IMR-90 (cell line): ENCODE data around the gene PPP3CA. TPM values are rescaled to one million over a fixed set of nuclear protein-coding genes. Genes with fewer than 3 reads are reported as not detected.

ENCODE experiments used
- ATAC-seq: fragments of 200-7000 bp; cut with Tn5 transposase; 2 replicates; pipeline ENCODE4 v1.9.1; 2020; ENCODE audit warnings: low read depth, mild to moderate bottlenecking, moderate library complexity
- BruUV-seq: library from RNA; stranded (reverse); fragments of 400-500 nt; replicated peaks from 2 replicates; lab custom pipeline; 2021; lab: Mats Ljungman, UMichigan
- CTCF ChIA-PET: fragments of 300-600 bp; formaldehyde crosslinking; extraction: SDS; loops from one replicate; lab custom pipeline; 2021; ENCODE audit warnings: antibody characterized with exemption; lab: Yijun Ruan, JAX
- POLR2A ChIA-PET: fragments of 300-600 bp; sonication (Branson Sonifier 250); formaldehyde crosslinking; loops from one replicate; lab custom pipeline; 2022; ENCODE audit warnings: antibody characterized with exemption; ENCODE audit not compliant: unreplicated experiment; lab: Charles Lee
- DNase-seq: peaks from one replicate; pipeline ENCODE4 v3.0.0; 2013
- H2AFZ ChIP-seq: replicated peaks from 2 replicates; pipeline ENCODE3; 2013; ENCODE audit warnings: low read length, mild to moderate bottlenecking; ENCODE audit not compliant: poor library complexity
- H2AK5ac ChIP-seq: 2 replicates; pipeline ENCODE4 v1.6.1; 2013; ENCODE audit warnings: low read depth, low read length, inconsistent platforms
- H2AK9ac ChIP-seq: replicated peaks from 2 replicates; pipeline ENCODE3; 2013; ENCODE audit warnings: mild to moderate bottlenecking, low read depth, low read length, moderate library complexity; ENCODE audit not compliant: poor library complexity
- H2BK120ac ChIP-seq: 2 replicates; pipeline ENCODE4 v1.6.1; 2013; ENCODE audit warnings: low read depth, low read length, inconsistent platforms
- H2BK15ac ChIP-seq: 3 replicates; pipeline ENCODE4 v1.6.1; 2013; ENCODE audit warnings: low read depth, low read length, inconsistent platforms
- H2BK20ac ChIP-seq: 2 replicates; pipeline ENCODE4 v1.6.1; 2013; ENCODE audit warnings: low read depth, mild to moderate bottlenecking, inconsistent platforms, low read length, moderate library complexity
- H2BK5ac ChIP-seq: 2 replicates; pipeline ENCODE4 v1.6.1; 2013; ENCODE audit warnings: mild to moderate bottlenecking, low read depth, low read length, inconsistent platforms; ENCODE audit not compliant: poor library complexity, severe bottlenecking
- H3K14ac ChIP-seq: replicated peaks from 2 replicates; pipeline ENCODE4 v1.6.1; 2013; ENCODE audit warnings: low read depth, low read length, inconsistent platforms
- H3K18ac ChIP-seq: 2 replicates; pipeline ENCODE4 v1.6.1; 2013; ENCODE audit warnings: low read depth, low read length, control low read depth
- H3K23ac ChIP-seq: 2 replicates; pipeline ENCODE4 v1.6.1; 2013; ENCODE audit warnings: low read depth, low read length, inconsistent platforms
- H3K27ac ChIP-seq: 2 replicates; pipeline ENCODE4 v1.5.1; 2013; ENCODE audit warnings: mild to moderate bottlenecking, control low read depth, low read length; ENCODE audit not compliant: insufficient read depth
- H3K27me3 ChIP-seq: 2 replicates; pipeline ENCODE4 v1.6.1; 2013; ENCODE audit warnings: low read length; ENCODE audit not compliant: control insufficient read depth, insufficient read depth
- H3K36me3 ChIP-seq: 2 replicates; pipeline ENCODE4 v1.6.1; 2013; ENCODE audit warnings: low read length, mixed read lengths; ENCODE audit not compliant: control insufficient read depth, insufficient read depth
- H3K4ac ChIP-seq: 2 replicates; pipeline ENCODE4 v1.6.1; 2013; ENCODE audit warnings: low read depth, low read length, inconsistent platforms
- H3K4me1 ChIP-seq: 2 replicates; pipeline ENCODE4 v1.6.1; 2013; ENCODE audit warnings: low read length, mixed read lengths; ENCODE audit not compliant: control insufficient read depth, insufficient read depth
- H3K4me2 ChIP-seq: 2 replicates; pipeline ENCODE4 v1.6.1; 2013; ENCODE audit warnings: low read depth, mild to moderate bottlenecking, control low read depth, low read length, moderate library complexity
- H3K4me3 ChIP-seq: 2 replicates; pipeline ENCODE4 v1.5.1; 2013; ENCODE audit warnings: low read depth, mild to moderate bottlenecking, control low read depth, low read length, moderate library complexity; ENCODE audit not compliant: insufficient read depth
- H3K56ac ChIP-seq: 2 replicates; pipeline ENCODE4 v1.6.1; 2013; ENCODE audit warnings: low read length, inconsistent platforms; ENCODE audit not compliant: insufficient read depth; ENCODE audit errors: extremely low read depth
- H3K79me1 ChIP-seq, 2 experiments: 2 replicates each; pipeline ENCODE4 v1.6.1; 2013; ENCODE audit warnings: low read length in 2 of 2, inconsistent platforms in 1 of 2, low read depth in 1 of 2
- H3K9ac ChIP-seq: 2 replicates; pipeline ENCODE4 v1.6.1; 2013; ENCODE audit warnings: low read depth, low read length, control low read depth
- H3K9me1 ChIP-seq: 2 replicates; pipeline ENCODE4 v1.6.1; 2013; ENCODE audit warnings: low read length, inconsistent platforms; ENCODE audit not compliant: insufficient read depth
- H3K9me3 ChIP-seq: 2 replicates; pipeline ENCODE4 v1.6.1; 2013; ENCODE audit warnings: low read length; ENCODE audit not compliant: control insufficient read depth, insufficient read depth
- H4K20me1 ChIP-seq: 2 replicates; pipeline ENCODE4 v1.6.1; 2013; ENCODE audit warnings: low read length, inconsistent platforms; ENCODE audit not compliant: insufficient read depth
- H4K5ac ChIP-seq: 2 replicates; pipeline ENCODE4 v1.6.1; 2013; ENCODE audit warnings: mild to moderate bottlenecking, low read depth, low read length, control low read depth
- H4K8ac ChIP-seq, 2 experiments: 2 replicates each; pipeline ENCODE4 v1.6.1; 2013; ENCODE audit warnings: low read depth in 2 of 2, low read length in 2 of 2, control low read depth in 1 of 2, inconsistent platforms in 1 of 2
- H4K91ac ChIP-seq: 2 replicates; pipeline ENCODE4 v1.6.1; 2013; ENCODE audit warnings: low read depth, low read length, inconsistent platforms; ENCODE audit not compliant: insufficient read depth
- BHLHE40 ChIP-seq: fragments of 150-350 bp; IDR thresholded peaks from 2 replicates; pipeline ENCODE4 v1.6.1; 2016; ENCODE audit warnings: mild to moderate bottlenecking, low read depth, low read length
- CEBPB ChIP-seq: IDR thresholded peaks from 2 replicates; pipeline ENCODE4 v1.6.1; 2012; ENCODE audit warnings: low read depth, low read length, improper control_type of control experiment
- CHD1 ChIP-seq: IDR thresholded peaks from 2 replicates; pipeline ENCODE4 v1.6.1; 2012; ENCODE audit warnings: low read depth, low read length, improper control_type of control experiment
- CTCF ChIP-seq: conservative IDR thresholded peaks from 2 replicates; pipeline ENCODE4 v1.5.1; 2012; ENCODE audit warnings: mild to moderate bottlenecking, low read depth, low read length, improper control_type of control experiment
- ELK1 ChIP-seq: fragments of 150-350 bp; IDR thresholded peaks from 2 replicates; pipeline ENCODE4 v1.6.1; 2016; ENCODE audit warnings: low read depth, mild to moderate bottlenecking, low read length, moderate library complexity, borderline replicate concordance
- FOS ChIP-seq: fragments of 150-350 bp; IDR thresholded peaks from 2 replicates; pipeline ENCODE4 v1.6.1; 2016; ENCODE audit warnings: low read depth, low read length
- MAFK ChIP-seq: IDR thresholded peaks from 2 replicates; pipeline ENCODE4 v1.6.1; 2012; ENCODE audit warnings: low read depth, low read length, improper control_type of control experiment
- MAZ ChIP-seq: IDR thresholded peaks from 2 replicates; pipeline ENCODE4 v1.6.1; 2012; ENCODE audit warnings: low read depth, mild to moderate bottlenecking, low read length, improper control_type of control experiment, moderate library complexity, borderline replicate concordance
- MXI1 ChIP-seq: IDR thresholded peaks from 2 replicates; pipeline ENCODE4 v1.6.1; 2012; ENCODE audit warnings: low read depth, mild to moderate bottlenecking, low read length, moderate library complexity, borderline replicate concordance
- NFE2L2 ChIP-seq: fragments of 150-350 bp; IDR thresholded peaks from 2 replicates; pipeline ENCODE4 v1.6.1; 2016; ENCODE audit warnings: low read depth, mild to moderate bottlenecking, low read length
- POLR2A ChIP-seq: IDR thresholded peaks from 2 replicates; pipeline ENCODE4 v1.6.1; 2012; ENCODE audit warnings: mild to moderate bottlenecking, low read depth, low read length
- RAD21 ChIP-seq: IDR thresholded peaks from 2 replicates; pipeline ENCODE4 v1.6.1; 2012; ENCODE audit warnings: low read length, improper control_type of control experiment
- RCOR1 ChIP-seq: IDR thresholded peaks from 2 replicates; pipeline ENCODE4 v1.6.1; 2012; ENCODE audit warnings: mild to moderate bottlenecking, low read length, improper control_type of control experiment; ENCODE audit not compliant: insufficient replicate concordance
- RFX5 ChIP-seq: IDR thresholded peaks from 2 replicates; pipeline ENCODE4 v1.8.0; 2012; ENCODE audit warnings: low read depth, mild to moderate bottlenecking, low read length, moderate library complexity
- SMC3 ChIP-seq: fragments of 150-350 bp; IDR thresholded peaks from 2 replicates; pipeline ENCODE4 v1.6.1; 2016; ENCODE audit warnings: low read depth, mild to moderate bottlenecking, antibody characterized with exemption, low read length, moderate library complexity
- USF2 ChIP-seq: fragments of 150-350 bp; IDR thresholded peaks from 2 replicates; pipeline ENCODE4 v1.6.1; 2017; ENCODE audit warnings: mild to moderate bottlenecking, antibody characterized with exemption, low read length, low read depth
- WGBS, 2 experiments: methylation state at CpG; one replicate each; pipeline versions ENCODE4 v1.1.5 to v1.1.7; 2013; ENCODE audit warnings: missing lambda C conversion rate in 2 of 2; ENCODE audit not compliant: insufficient read length in 1 of 2; ENCODE audit errors: extremely low coverage in 2 of 2; 5-methylcytosine and 5-hydroxymethylcytosine counted together
- dilution Hi-C: fragments of 300-500 bp; cut with HindIII; formaldehyde crosslinking; loops from one replicate; pipeline ENCODE4 v1.14.3; 2018; ENCODE audit warnings: low sequenced_read_pairs; ENCODE audit not compliant: unreplicated experiment
- in situ Hi-C: fragments of 300-500 bp; cut with MboI; formaldehyde crosslinking; loops from 3 replicates; pipeline ENCODE4 v1.14.3; 2019; ENCODE audit warnings: low sequenced_read_pairs, inconsistent platforms, mixed read lengths
- intact Hi-C: fragments of 100-400 bp; cut with micrococcal nuclease; formaldehyde crosslinking; loops from 2 replicates; pipeline ENCODE4 v1.10.0; 2022
- polyA plus RNA-seq, 3 experiments: library from polyadenylated mRNA; depleted of rRNA; stranded (reverse); fragments of >200 nt; gene quantifications; 2 replicates each; pipeline ENCODE4 v1.2.3, GENCODE V29; 2012; ENCODE audit warnings: low replicate concordance in 1 of 3
- total RNA-seq: library from RNA; depleted of rRNA; stranded (reverse); fragments of >200 nt; gene quantifications from 2 replicates; pipeline ENCODE4 v1.2.3, GENCODE V29; 2012

PPP3CA gene
- total and polyA plus RNA-seq, 2 of the 4 experiments (the other 2 are of a cell fraction), result 14.5 to 48.6 TPM

- no peak overlapping the region for H2BK15ac ChIP-seq
- no peak overlapping the region for H2AFZ ChIP-seq
- H2AK9ac ChIP-seq, result no peak overlapping the region
- peaks cover 6% of the 10 kb centered on the region; the same call in 1 of the 2 replicates for H3K9me1 ChIP-seq
- H3K36me3 ChIP-seq, result no peaks in the 10 kb centered on the region
- TF ChIP-seq CEBPB (no peak), NFE2L2 (no peak), RFX5 (no peak), ELK1 (no peak), MAZ (no peak), MAFK (no peak), CTCF (no peak), USF2 (no peak), BHLHE40 (no peak), MXI1 (no peak), POLR2A (no peak), RCOR1 (no peak), RAD21 (no peak), CHD1 (no peak), SMC3 (no peak), FOS (no peak)
- H4K20me1 ChIP-seq, result peaks cover 12% of the 10 kb centered on the region; the same call in 1 of the 2 replicates
- in situ Hi-C loops, result no loop called here
- ChIA-PET CTCF (interaction anchor here (0.6 kb wide), 1 partner anchor 13 kb away, joined by 4 read pairs; no protein-coding TSS in a partner anchor), POLR2A (no interaction called here)
- H2BK5ac ChIP-seq, result no peak overlapping the region
- H4K5ac ChIP-seq, result no peak overlapping the region
- no peak overlapping the region for H3K4ac ChIP-seq
- no peak overlapping the region for H3K9ac ChIP-seq
- H4K91ac ChIP-seq, result no peak overlapping the region
- no peak overlapping the region for H3K27ac ChIP-seq
- H3K27me3 ChIP-seq, result no peaks in the 10 kb centered on the region
- dilution Hi-C loops, result no loop called here
- no TSS peak for BruUV-seq
- H3K14ac ChIP-seq, result no peak overlapping the region
- no peak overlapping the region for H2BK120ac ChIP-seq
- intact Hi-C loops, result no loop called here
- no peak overlapping the region for H4K8ac ChIP-seq
- no peak overlapping the region for H3K4me3 ChIP-seq
- no peak for ATAC-seq
- no peak overlapping the region for H3K56ac ChIP-seq
- no peak for DNase-seq
- H3K4me2 ChIP-seq, result no peak overlapping the region
- H3K4me1 ChIP-seq, result peaks cover under 1% of the 10 kb centered on the region
- no CpG with 5 or more reads among the region's 2 CpGs for WGBS, 2 experiments
- H3K79me1 ChIP-seq, result peaks cover 36 to 47% of the 10 kb centered on the region in 2 experiments
- H2AK5ac ChIP-seq, result no peak overlapping the region
- no peak overlapping the region for H3K18ac ChIP-seq
- no peak overlapping the region for H2BK20ac ChIP-seq
- H3K23ac ChIP-seq, result no peak overlapping the region
- no peaks in the 10 kb centered on the region for H3K9me3 ChIP-seq
These were observed 111.2 kb downstream of the PPP3CA start for GRCh38 chr4:101236097-101236496.
